SU-DHL-6 (cell line): Measurements from ENCODE around the gene DUSP19.

Experiments
- H2AFZ ChIP-seq: fragments of 200-600 bp; sonication (generic); 2 replicates; pipeline ENCODE4 v1.6.1; 2014; ENCODE audit warnings: low read depth, mild to moderate bottlenecking, moderate library complexity, mixed read lengths, antibody characterized with exemption, low read length; ENCODE audit not compliant: severe bottlenecking
- H3F3A ChIP-seq: fragments of 200-600 bp; shearing (Covaris generic); 2 replicates; pipeline ENCODE4 v1.6.0; 2016; ENCODE audit warnings: antibody characterized with exemption, mild to moderate bottlenecking; ENCODE audit not compliant: insufficient read depth
- H3K27ac ChIP-seq: fragments of 200-600 bp; sonication (generic); 2 replicates; pipeline ENCODE4 v1.5.1; 2016; ENCODE audit warnings: low read depth, mild to moderate bottlenecking, low read length, moderate library complexity, mixed read lengths
- H3K27me3 ChIP-seq: fragments of 200-600 bp; sonication (generic), shearing (Covaris generic); 2 replicates; pipeline ENCODE4 v1.6.0; 2014; ENCODE audit warnings: mild to moderate bottlenecking, low read length
- H3K36me3 ChIP-seq: fragments of 200-600 bp; sonication (generic); 2 replicates; pipeline ENCODE4 v1.6.1; 2014; ENCODE audit warnings: mild to moderate bottlenecking, low read length, mixed read lengths
- H3K4me2 ChIP-seq: fragments of 300-600, 200-600 bp; shearing (Covaris generic), sonication (generic); 2 replicates; pipeline ENCODE4 v1.6.0; 2014; ENCODE audit warnings: low read length, low read depth, mild to moderate bottlenecking; ENCODE audit not compliant: poor library complexity, severe bottlenecking
- H3K4me3 ChIP-seq: fragments of 200-600 bp; sonication (generic); 2 replicates; pipeline ENCODE4 v1.5.1; 2014; ENCODE audit warnings: antibody characterized with exemption, low read length, mild to moderate bottlenecking, mixed read lengths; ENCODE audit not compliant: insufficient read depth, poor library complexity, severe bottlenecking
- H3K79me2 ChIP-seq: fragments of 200-600 bp; sonication (generic); 2 replicates; pipeline ENCODE4 v1.6.1; 2014; ENCODE audit warnings: mild to moderate bottlenecking, low read length, moderate library complexity; ENCODE audit not compliant: insufficient read depth
- H3K9ac ChIP-seq: fragments of 200-600 bp; sonication (generic); 2 replicates; pipeline ENCODE4 v1.7.0; 2014; ENCODE audit warnings: mild to moderate bottlenecking, low read length
- H3K9me2 ChIP-seq: fragments of 200-600 bp; sonication (generic); replicated peaks from 2 replicates; pipeline ENCODE4 v1.6.1; 2014; ENCODE audit warnings: low read length; ENCODE audit not compliant: insufficient read depth
- H3K9me3 ChIP-seq: fragments of 200-600 bp; sonication (generic); 2 replicates; pipeline ENCODE4 v1.6.1; 2014; ENCODE audit warnings: low read length, mixed read lengths; ENCODE audit not compliant: insufficient read depth
- H4K20me1 ChIP-seq: fragments of 200-600 bp; sonication (generic); 2 replicates; pipeline ENCODE4 v1.6.1; 2014; ENCODE audit warnings: low read depth, mild to moderate bottlenecking, antibody characterized with exemption, low read length, moderate library complexity, mixed read lengths
- CTCF ChIP-seq: fragments of 200-600 bp; sonication (generic); IDR thresholded peaks from one replicate; pipeline ENCODE4 v1.5.1; 2017; ENCODE audit warnings: antibody characterized with exemption, mild to moderate bottlenecking, low read length, moderate library complexity; ENCODE audit not compliant: insufficient read depth, poor library complexity, severe bottlenecking
- EZH2phosphoT487 ChIP-seq: fragments of 200-600 bp; sonication (generic), shearing (Covaris generic); conservative IDR thresholded peaks from 2 replicates; pipeline ENCODE4 v1.6.1; 2018; ENCODE audit warnings: mild to moderate bottlenecking, antibody characterized with exemption, low read length, moderate library complexity, mixed read lengths

DUSP19 gene

DNA sequence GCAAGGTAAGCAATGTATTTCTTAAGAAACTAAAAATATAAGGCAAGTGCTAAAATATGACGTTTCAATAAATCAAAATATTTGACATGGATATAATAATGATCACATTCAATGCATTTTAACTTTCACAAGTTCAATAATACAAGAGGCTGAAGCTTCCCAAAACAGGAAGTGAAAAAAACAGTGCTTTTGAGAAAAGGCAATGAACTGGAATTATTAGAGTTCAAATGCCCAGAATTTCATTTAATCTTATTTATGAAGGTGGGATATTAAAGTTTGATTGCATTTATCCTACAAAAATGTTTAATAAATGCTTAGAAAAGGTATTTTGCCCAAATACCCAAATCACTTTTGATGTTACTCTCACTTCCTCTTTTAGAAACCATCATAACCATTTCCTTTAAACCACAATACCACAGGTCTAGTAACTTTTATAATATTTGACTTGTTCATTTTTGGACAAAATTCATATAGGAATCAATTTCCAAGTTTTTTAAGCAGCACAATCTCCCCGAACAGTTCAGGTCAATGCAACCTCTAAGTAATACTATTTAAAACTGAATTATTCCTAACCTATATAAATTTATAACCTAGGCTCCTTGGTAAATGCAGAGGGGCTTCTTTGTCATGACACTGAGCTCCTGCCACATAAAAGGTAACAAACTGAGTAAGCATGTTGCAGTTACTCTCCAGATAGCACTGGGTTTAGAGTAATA lies 42.4 kb upstream of the DUSP19 start:
- no peaks in the 10 kb centered on the region for H4K20me1 ChIP-seq
- H3K36me3 ChIP-seq: no peaks in the 10 kb centered on the region
- H3K79me2 ChIP-seq: no peaks in the 10 kb centered on the region
- no peaks in the 10 kb centered on the region for H3K9me2 ChIP-seq
- TF ChIP-seq EZH2phosphoT487 (no peak), CTCF (no peak)
- H3K9ac ChIP-seq: no peak overlapping the region
- no peaks in the 10 kb centered on the region for H3K27me3 ChIP-seq
- peaks cover 9% of the 10 kb centered on the region for H3F3A ChIP-seq
- peak overlapping the region; percentile 8 for H3K4me2 ChIP-seq
- no peak overlapping the region for H2AFZ ChIP-seq
- no peak overlapping the region for H3K27ac ChIP-seq
- H3K9me3 ChIP-seq: no peaks in the 10 kb centered on the region
- no peak overlapping the region for H3K4me3 ChIP-seq

DNA sequence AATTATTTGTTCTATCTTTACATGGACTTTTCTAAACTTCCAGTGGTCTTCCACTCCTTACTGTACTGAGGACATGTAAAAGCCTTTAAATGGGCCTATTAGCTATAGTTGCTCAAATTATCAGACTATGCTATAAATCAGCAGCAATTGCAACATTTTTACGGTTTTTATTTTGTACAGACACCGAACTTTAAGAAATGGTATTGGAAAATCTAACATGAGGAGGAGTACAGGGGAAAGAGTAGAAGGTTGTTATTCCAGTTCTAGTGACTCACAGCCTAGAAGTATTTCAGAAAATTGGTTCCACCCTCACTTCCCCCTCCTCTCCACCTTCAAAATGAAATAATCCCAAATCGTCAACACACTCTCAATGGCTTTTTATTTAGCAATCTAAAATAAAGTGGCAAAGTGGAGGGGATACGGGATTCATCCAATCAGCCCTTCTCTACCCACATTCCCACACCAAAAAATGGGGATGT lies 41.4 kb upstream of the DUSP19 start:
- TF ChIP-seq EZH2phosphoT487: no peak
- no peak for TF ChIP-seq CTCF
- Histone ChIP-seq H3K9me2 (no peaks in the 10 kb centered on the region), H3K9ac (no peak overlapping the region), H3K4me2 (no peak overlapping the region), H3K27me3 (no peaks in the 10 kb centered on the region), H3K79me2 (no peaks in the 10 kb centered on the region), H2AFZ (no peak overlapping the region), H3K9me3 (no peaks in the 10 kb centered on the region), H3K36me3 (no peaks in the 10 kb centered on the region), H3K27ac (no peak overlapping the region), H4K20me1 (no peaks in the 10 kb centered on the region), H3K4me3 (no peak overlapping the region), H3F3A (peaks cover 9% of the 10 kb centered on the region)

- Histone ChIP-seq H3K27me3 (no peaks in the 10 kb centered on the region), H3K79me2 (no peaks in the 10 kb centered on the region), H3K9me2 (no peaks in the 10 kb centered on the region), H4K20me1 (no peaks in the 10 kb centered on the region), H3K9ac (no peak overlapping the region), H3K9me3 (no peaks in the 10 kb centered on the region), H3K4me3 (no peak overlapping the region), H3F3A (peaks cover 9% of the 10 kb centered on the region), H3K36me3 (no peaks in the 10 kb centered on the region), H2AFZ (no peak overlapping the region), H3K4me2 (no peak overlapping the region), H3K27ac (no peak overlapping the region)
- TF ChIP-seq CTCF (no peak), EZH2phosphoT487 (no peak)
Observed at GRCh38 chr2:183037553-183038340, 40.8 kb upstream of the DUSP19 start.
